Fibroblast of the aortic adventitia (primary cell): ENCODE measurements around the gene DPF3. TPM values are rescaled to one million over a fixed set of nuclear protein-coding genes. Genes with fewer than 3 reads are reported as not detected.

Experiments used
- DNase-seq: peaks from one replicate; pipeline ENCODE4 v3.0.0-alpha.2; 2010; ENCODE audit warnings: low read depth
- H3K4me3 ChIP-seq: 2 replicates; pipeline ENCODE4 v1.5.1; 2011; ENCODE audit warnings: low read depth, mild to moderate bottlenecking, control low read depth, low read length, moderate library complexity
- CTCF ChIP-seq: IDR thresholded peaks from 2 replicates; pipeline ENCODE4 v1.5.1; 2011; ENCODE audit warnings: mild to moderate bottlenecking, low read length, control low read depth, inconsistent platforms; ENCODE audit not compliant: insufficient read depth
- total RNA-seq: library from RNA; depleted of rRNA; stranded (reverse); fragments of >200 nt; gene quantifications from 2 replicates; pipeline ENCODE4 v1.2.3, GENCODE V29; 2012; ENCODE audit warnings: low replicate concordance

The DPF3 gene
- total RNA-seq, 1 donor: 16.3 TPM

GRCh38 chr14:72796935-72797334 is 97.0 kb downstream of the DPF3 start:
- TF ChIP-seq CTCF: no peak
- no peak for DNase-seq
- H3K4me3 ChIP-seq: no peak overlapping the region

GRCh38 chr14:72793156-72793939 is 100.6 kb downstream of the DPF3 start:
- no peak for DNase-seq
- TF ChIP-seq CTCF: no peak
- no peak overlapping the region for H3K4me3 ChIP-seq

GRCh38 chr14:72792051-72792788 is 101.7 kb downstream of the DPF3 start:
- H3K4me3 ChIP-seq: peak overlapping the region; percentile 28
- peak; percentile 21 for DNase-seq
- TF ChIP-seq CTCF: no peak

- no peak for DNase-seq
- no peak for TF ChIP-seq CTCF
- H3K4me3 ChIP-seq: no peak overlapping the region
These were observed 102.9 kb downstream of the DPF3 start for GRCh38 chr14:72790887-72791566.

GRCh38 chr14:72788972-72789728 is 104.8 kb downstream of the DPF3 start:
- no peak overlapping the region for H3K4me3 ChIP-seq
- no peak for DNase-seq
- no peak for TF ChIP-seq CTCF

GRCh38 chr14:72788255-72788654 is 105.6 kb downstream of the DPF3 start:
- no peak overlapping the region for H3K4me3 ChIP-seq
- no peak for DNase-seq
- no peak for TF ChIP-seq CTCF
